SU-DHL-6 (cell line): Measurements from ENCODE around the gene RBMS3.

Experiments
- H2AFZ ChIP-seq: fragments of 200-600 bp; sonication (generic); 2 replicates; pipeline ENCODE4 v1.6.1; 2014; ENCODE audit warnings: low read depth, mild to moderate bottlenecking, moderate library complexity, mixed read lengths, antibody characterized with exemption, low read length; ENCODE audit not compliant: severe bottlenecking
- H3F3A ChIP-seq: fragments of 200-600 bp; shearing (Covaris generic); 2 replicates; pipeline ENCODE4 v1.6.0; 2016; ENCODE audit warnings: antibody characterized with exemption, mild to moderate bottlenecking; ENCODE audit not compliant: insufficient read depth
- H3K27ac ChIP-seq: fragments of 200-600 bp; sonication (generic); 2 replicates; pipeline ENCODE4 v1.5.1; 2016; ENCODE audit warnings: low read depth, mild to moderate bottlenecking, low read length, moderate library complexity, mixed read lengths
- H3K27me3 ChIP-seq: fragments of 200-600 bp; sonication (generic), shearing (Covaris generic); 2 replicates; pipeline ENCODE4 v1.6.0; 2014; ENCODE audit warnings: mild to moderate bottlenecking, low read length
- H3K36me3 ChIP-seq: fragments of 200-600 bp; sonication (generic); 2 replicates; pipeline ENCODE4 v1.6.1; 2014; ENCODE audit warnings: mild to moderate bottlenecking, low read length, mixed read lengths
- H3K4me2 ChIP-seq: fragments of 300-600, 200-600 bp; shearing (Covaris generic), sonication (generic); 2 replicates; pipeline ENCODE4 v1.6.0; 2014; ENCODE audit warnings: low read length, low read depth, mild to moderate bottlenecking; ENCODE audit not compliant: poor library complexity, severe bottlenecking
- H3K4me3 ChIP-seq: fragments of 200-600 bp; sonication (generic); 2 replicates; pipeline ENCODE4 v1.5.1; 2014; ENCODE audit warnings: antibody characterized with exemption, low read length, mild to moderate bottlenecking, mixed read lengths; ENCODE audit not compliant: insufficient read depth, poor library complexity, severe bottlenecking
- H3K79me2 ChIP-seq: fragments of 200-600 bp; sonication (generic); 2 replicates; pipeline ENCODE4 v1.6.1; 2014; ENCODE audit warnings: mild to moderate bottlenecking, low read length, moderate library complexity; ENCODE audit not compliant: insufficient read depth
- H3K9ac ChIP-seq: fragments of 200-600 bp; sonication (generic); 2 replicates; pipeline ENCODE4 v1.7.0; 2014; ENCODE audit warnings: mild to moderate bottlenecking, low read length
- H3K9me2 ChIP-seq: fragments of 200-600 bp; sonication (generic); replicated peaks from 2 replicates; pipeline ENCODE4 v1.6.1; 2014; ENCODE audit warnings: low read length; ENCODE audit not compliant: insufficient read depth
- H3K9me3 ChIP-seq: fragments of 200-600 bp; sonication (generic); 2 replicates; pipeline ENCODE4 v1.6.1; 2014; ENCODE audit warnings: low read length, mixed read lengths; ENCODE audit not compliant: insufficient read depth
- H4K20me1 ChIP-seq: fragments of 200-600 bp; sonication (generic); 2 replicates; pipeline ENCODE4 v1.6.1; 2014; ENCODE audit warnings: low read depth, mild to moderate bottlenecking, antibody characterized with exemption, low read length, moderate library complexity, mixed read lengths
- CTCF ChIP-seq: fragments of 200-600 bp; sonication (generic); IDR thresholded peaks from one replicate; pipeline ENCODE4 v1.5.1; 2017; ENCODE audit warnings: antibody characterized with exemption, mild to moderate bottlenecking, low read length, moderate library complexity; ENCODE audit not compliant: insufficient read depth, poor library complexity, severe bottlenecking
- EZH2phosphoT487 ChIP-seq: fragments of 200-600 bp; sonication (generic), shearing (Covaris generic); conservative IDR thresholded peaks from 2 replicates; pipeline ENCODE4 v1.6.1; 2018; ENCODE audit warnings: mild to moderate bottlenecking, antibody characterized with exemption, low read length, moderate library complexity, mixed read lengths

RBMS3 gene

GRCh38 chr3:29977360-29977759, 696.5 kb downstream of the RBMS3 start:
- TF ChIP-seq EZH2phosphoT487 (no peak), CTCF (no peak)
- no peak overlapping the region for H3K27ac ChIP-seq
- H3K9ac ChIP-seq, result no peak overlapping the region
- no peaks in the 10 kb centered on the region for H4K20me1 ChIP-seq
- no peaks in the 10 kb centered on the region for H3K9me2 ChIP-seq
- no peak overlapping the region for H3K4me3 ChIP-seq
- no peak overlapping the region for H3K4me2 ChIP-seq
- H3F3A ChIP-seq, result no peaks in the 10 kb centered on the region
- H3K79me2 ChIP-seq, result no peaks in the 10 kb centered on the region
- no peaks in the 10 kb centered on the region for H3K9me3 ChIP-seq
- H3K36me3 ChIP-seq, result no peaks in the 10 kb centered on the region
- H2AFZ ChIP-seq, result no peak overlapping the region
- H3K27me3 ChIP-seq, result no peaks in the 10 kb centered on the region

- H3K4me3 ChIP-seq, result no peak overlapping the region
- H3K36me3 ChIP-seq, result no peaks in the 10 kb centered on the region
- TF ChIP-seq CTCF, result no peak
- no peak for TF ChIP-seq EZH2phosphoT487
- H3K4me2 ChIP-seq, result no peak overlapping the region
- H2AFZ ChIP-seq, result no peak overlapping the region
- H3K9ac ChIP-seq, result no peak overlapping the region
- no peaks in the 10 kb centered on the region for H4K20me1 ChIP-seq
- no peaks in the 10 kb centered on the region for H3K27me3 ChIP-seq
- no peaks in the 10 kb centered on the region for H3K9me2 ChIP-seq
- no peaks in the 10 kb centered on the region for H3K9me3 ChIP-seq
- H3K27ac ChIP-seq, result no peak overlapping the region
- H3F3A ChIP-seq, result no peaks in the 10 kb centered on the region
- H3K79me2 ChIP-seq, result no peaks in the 10 kb centered on the region
These were observed 697.2 kb downstream of the RBMS3 start for GRCh38 chr3:29978036-29978435.

- Histone ChIP-seq H2AFZ (no peak overlapping the region), H3F3A (no peaks in the 10 kb centered on the region), H3K9me3 (no peaks in the 10 kb centered on the region), H3K4me2 (no peak overlapping the region), H3K36me3 (no peaks in the 10 kb centered on the region), H3K9ac (no peak overlapping the region), H3K9me2 (no peaks in the 10 kb centered on the region), H3K27ac (no peak overlapping the region), H3K4me3 (no peak overlapping the region), H3K27me3 (no peaks in the 10 kb centered on the region), H4K20me1 (no peaks in the 10 kb centered on the region), H3K79me2 (no peaks in the 10 kb centered on the region)
- no peak for TF ChIP-seq CTCF
- TF ChIP-seq EZH2phosphoT487, result no peak
These were observed 710.3 kb downstream of the RBMS3 start for GRCh38 chr3:29991198-29991597.

GRCh38 chr3:30002797-30003196, 721.9 kb downstream of the RBMS3 start:
- Histone ChIP-seq H3K79me2 (no peaks in the 10 kb centered on the region), H3F3A (no peaks in the 10 kb centered on the region), H3K4me3 (no peak overlapping the region), H3K4me2 (no peak overlapping the region), H3K36me3 (no peaks in the 10 kb centered on the region), H2AFZ (no peak overlapping the region), H4K20me1 (no peaks in the 10 kb centered on the region), H3K9me2 (no peaks in the 10 kb centered on the region), H3K9me3 (no peaks in the 10 kb centered on the region), H3K27me3 (no peaks in the 10 kb centered on the region), H3K9ac (no peak overlapping the region), H3K27ac (no peak overlapping the region)
- TF ChIP-seq EZH2phosphoT487 (no peak), CTCF (no peak)
